GM12878 (cell line): ENCODE data around the gene PCSK5. TPM values are rescaled to one million over a fixed set of nuclear protein-coding genes. Genes with fewer than 3 reads are reported as not detected.

Experiments
- ATAC-seq: fragments of 200-7000 bp; cut with Tn5 transposase; 3 replicates; pipeline ENCODE4 v1.9.1; 2020; ENCODE audit warnings: mild to moderate bottlenecking, moderate library complexity
- BruUV-seq: library from RNA; stranded (reverse); fragments of 400-500 nt; replicated peaks from 2 replicates; lab custom pipeline; 2021; lab: Mats Ljungman, UMichigan
- CTCF ChIA-PET: fragments of 300-600 bp; sonication (Branson Sonifier 250); formaldehyde crosslinking; extraction: SDS; loops from one replicate; lab custom pipeline; 2021; ENCODE audit warnings: inconsistent platforms; lab: Yijun Ruan, JAX
- POLR2A ChIA-PET: fragments of 350-600 bp; formaldehyde crosslinking; extraction: SDS; loops from one replicate; lab custom pipeline; 2021; ENCODE audit warnings: inconsistent platforms; lab: Charles Lee
- RAD21 ChIA-PET: fragments of 300-600 bp; sonication (Branson Sonifier 250); formaldehyde crosslinking; loops from one replicate; lab custom pipeline; 2023; ENCODE audit warnings: antibody characterized with exemption; ENCODE audit not compliant: unreplicated experiment; lab: Charles Lee
- SMC1A ChIA-PET: fragments of 300-600 bp; sonication (Branson Sonifier 250); formaldehyde crosslinking; loops from one replicate; lab custom pipeline; 2023; ENCODE audit not compliant: unreplicated experiment, uncharacterized antibody; lab: Charles Lee
- DNase-seq: peaks from one replicate; pipeline ENCODE4 v3.0.0-alpha.2; 2011; ENCODE audit warnings: low read depth, low spot score
- FAIRE-seq: peaks from 3 replicates; lab custom pipeline; 2011; peaks lifted over from hg19 to GRCh38; lab: Jason Lieb, UNC
- H2AFZ ChIP-seq: 2 replicates; pipeline ENCODE4 v1.6.0; 2011; ENCODE audit warnings: low read depth, low read length, control low read depth; ENCODE audit not compliant: control insufficient read depth
- H3K27ac ChIP-seq: 2 replicates; pipeline ENCODE4 v1.5.1; 2011; ENCODE audit warnings: control low read depth; ENCODE audit not compliant: control insufficient read depth, insufficient read depth
- H3K27me3 ChIP-seq, 2 experiments: replicated peaks in 1 of 2; 2 replicates each; pipeline versions ENCODE4 v1.6.0 to v1.6.1; 2011; ENCODE audit warnings: low read length in 1 of 2; ENCODE audit not compliant: control insufficient read depth in 2 of 2, insufficient read depth in 2 of 2
- H3K36me3 ChIP-seq, 2 experiments: 2 replicates each; pipeline ENCODE4 v1.5.1; 2011; ENCODE audit warnings: low read length in 1 of 2; ENCODE audit not compliant: control insufficient read depth in 2 of 2, insufficient read depth in 2 of 2
- H3K4me1 ChIP-seq: 2 replicates; pipeline ENCODE4 v1.6.1; 2011; ENCODE audit warnings: mild to moderate bottlenecking, low read length, moderate library complexity, mixed read lengths; ENCODE audit not compliant: control insufficient read depth, insufficient read depth
- H3K4me2 ChIP-seq: 2 replicates; pipeline ENCODE4 v1.6.0; 2011; ENCODE audit warnings: control low read depth; ENCODE audit not compliant: control insufficient read depth, insufficient read depth
- H3K4me3 ChIP-seq: fragments of 200-600 bp; sonication (generic); 2 replicates; pipeline ENCODE4 v1.5.1; 2016
- H3K79me2 ChIP-seq: 2 replicates; pipeline ENCODE4 v1.6.0; 2011; ENCODE audit warnings: low read length; ENCODE audit not compliant: control insufficient read depth, insufficient read depth
- H3K9ac ChIP-seq: 2 replicates; pipeline ENCODE4 v1.8.0; 2011; ENCODE audit warnings: low read length, control low read depth, mixed read lengths; ENCODE audit not compliant: control insufficient read depth, insufficient read depth
- H3K9me3 ChIP-seq: replicated peaks from 3 replicates; pipeline ENCODE4 v1.5.1; 2011; ENCODE audit warnings: mild to moderate bottlenecking, low read length; ENCODE audit not compliant: control insufficient read depth, insufficient read depth
- H4K20me1 ChIP-seq: 2 replicates; pipeline ENCODE4 v1.6.0; 2011; ENCODE audit not compliant: control insufficient read depth, insufficient read depth
- BRCA1 ChIP-seq: IDR thresholded peaks from 2 replicates; pipeline ENCODE4 v1.6.1; 2011; ENCODE audit warnings: low read depth, low read length, improper control_type of control experiment
- CBX5 ChIP-seq: sonication (generic); IDR thresholded peaks from 2 replicates; pipeline ENCODE4 v1.6.1; 2016; ENCODE audit warnings: low read depth, moderate library complexity, mild to moderate bottlenecking, inconsistent platforms
- CREB1 ChIP-seq: IDR thresholded peaks from 2 replicates; pipeline ENCODE4 v1.6.1; 2012; ENCODE audit warnings: low read depth, mild to moderate bottlenecking, inconsistent platforms
- E4F1 ChIP-seq: fragments of 450-650 bp; IDR thresholded peaks from 2 replicates; pipeline ENCODE4 v1.6.1; 2018; ENCODE audit warnings: borderline replicate concordance, mild to moderate bottlenecking; ENCODE audit not compliant: partially characterized antibody
- GATAD2B ChIP-seq: fragments of 450-650 bp; conservative IDR thresholded peaks from 2 replicates; pipeline ENCODE4 v1.6.1; 2017; ENCODE audit warnings: low read depth, mild to moderate bottlenecking, moderate library complexity
- MEF2B ChIP-seq: fragments of 450-650 bp; IDR thresholded peaks from 2 replicates; pipeline ENCODE4 v1.6.1; 2018; ENCODE audit warnings: mild to moderate bottlenecking, moderate library complexity; ENCODE audit not compliant: partially characterized antibody, poor library complexity, severe bottlenecking
- NR2F1 ChIP-seq: fragments of 450-650 bp; conservative IDR thresholded peaks from 2 replicates; pipeline ENCODE4 v1.6.1; 2017; ENCODE audit warnings: mild to moderate bottlenecking
- PBX3 ChIP-seq: IDR thresholded peaks from 2 replicates; pipeline ENCODE4 v1.6.1; 2011; ENCODE audit warnings: mild to moderate bottlenecking, low read depth, low read length, moderate library complexity; ENCODE audit not compliant: insufficient replicate concordance
- SRF ChIP-seq, 2 experiments: IDR thresholded peaks; 2 replicates each; pipeline ENCODE4 v1.6.1; 2011; ENCODE audit warnings: low read depth in 2 of 2, low read length in 2 of 2, mild to moderate bottlenecking in 1 of 2, moderate library complexity in 1 of 2
- YY1 ChIP-seq: IDR thresholded peaks from 2 replicates; pipeline ENCODE4 v1.6.1; 2011; ENCODE audit warnings: low read depth, mild to moderate bottlenecking, low read length
- WGBS: methylation state at CpG from one replicate; pipeline ENCODE4 v1.1.6; 2016; ENCODE audit warnings: low lambda C conversion rate; ENCODE audit not compliant: insufficient replicate concordance, insufficient coverage; ENCODE audit errors: missing lambda C conversion rate; 5-methylcytosine and 5-hydroxymethylcytosine counted together
- in situ Hi-C: fragments of 300-500 bp; cut with MboI; formaldehyde crosslinking; loops from 9 replicates; pipeline ENCODE4 v1.14.3; 2018; ENCODE audit warnings: mixed read lengths
- intact Hi-C: fragments of 100-400 bp; cut with micrococcal nuclease; formaldehyde crosslinking; loops from one replicate; pipeline ENCODE4 v1.14.2; 2022; ENCODE audit not compliant: unreplicated experiment
- polyA plus RNA-seq, 11 experiments: library from polyadenylated mRNA; depleted of rRNA in 4 of 11; unstranded in 6 of 11; stranded (reverse) in 5 of 11; fragments of >200 nt; fragmentation: Nextera tagmentation in 4 of 11; fragmentation: Illumina TruSeq in 1 of 11; extraction: Ambion mirVana in 4 of 11; extraction: Trizol in 1 of 11; gene quantifications; 1 replicate in 1 of 11; 2 replicates in 10 of 11; pipeline versions ENCODE4 v1.2.1 to v1.2.3, GENCODE V29; 2011 to 2016; ENCODE audit warnings: inconsistent platforms in 2 of 11, missing spikeins in 2 of 11, low read depth in 1 of 11
- total RNA-seq, 4 experiments: library from RNA; depleted of rRNA in 3 of 4; stranded (reverse); fragments of >200 nt in 3 of 4; fragmentation: Illumina TruSeq in 1 of 4; extraction: Trizol in 1 of 4; gene quantifications; 2 replicates each; pipeline versions ENCODE4 v1.2.1 to v1.2.3, GENCODE V29; 2013 to 2021

The PCSK5 gene
- total and polyA plus RNA-seq, 10 of the 15 experiments (the other 5 are each of a cell fraction or from before 2014, with no cell fraction given): 0.01 to 0.13 (median 0.04) TPM; not detected in 3

GRCh38 chr9:76162751-76163500 is 272.5 kb downstream of the PCSK5 start:
- TF ChIP-seq PBX3 (no peak), NR2F1 (no peak), MEF2B (no peak), YY1 (no peak), GATAD2B (no peak), CBX5 (no peak), CREB1 (no peak), SRF (IDR thresholded peaks at IDR 0.05; ENCODE audit: low read depth in 2 of 2, low read length in 2 of 2) (no peak), E4F1 (no peak), BRCA1 (no peak)
- Histone ChIP-seq H3K4me1 (no peaks in the 10 kb centered on the region), H3K4me3 (no peak overlapping the region), H3K9me3 (no peaks in the 10 kb centered on the region), H3K27ac (no peak overlapping the region), H3K27me3 (no peaks in the 10 kb centered on the region; a peak in 1 of 4 replicates), H2AFZ (no peak overlapping the region), H3K79me2 (no peaks in the 10 kb centered on the region), H4K20me1 (no peaks in the 10 kb centered on the region), H3K4me2 (no peak overlapping the region), H3K9ac (no peak overlapping the region), H3K36me3 (no peaks in the 10 kb centered on the region)
- 8% methylated on average over 11 of the region's 11 CpGs for WGBS
- POLR2A ChIA-PET: no interaction called here
- intact Hi-C loops: no loop called here
- FAIRE-seq (no peak), DNase-seq (no peak), ATAC-seq (no peak)
- SMC1A ChIA-PET: interaction anchor here (1.6 kb wide), 1 partner anchor 18 kb away, joined by 3 read pairs; no protein-coding TSS in a partner anchor
- RAD21 ChIA-PET: no interaction called here
- BruUV-seq: no TSS peak
- CTCF ChIA-PET: no interaction called here
- in situ Hi-C loops: no loop called here
